ENCODE results near the gene ARHGAP20. TPM values are rescaled to one million over a fixed set of nuclear protein-coding genes. Genes with fewer than 3 reads are reported as not detected.
A peak's percentile ranks its signal among the peaks of the same experiment; 100 is the strongest.

The ARHGAP20 gene, protein sequence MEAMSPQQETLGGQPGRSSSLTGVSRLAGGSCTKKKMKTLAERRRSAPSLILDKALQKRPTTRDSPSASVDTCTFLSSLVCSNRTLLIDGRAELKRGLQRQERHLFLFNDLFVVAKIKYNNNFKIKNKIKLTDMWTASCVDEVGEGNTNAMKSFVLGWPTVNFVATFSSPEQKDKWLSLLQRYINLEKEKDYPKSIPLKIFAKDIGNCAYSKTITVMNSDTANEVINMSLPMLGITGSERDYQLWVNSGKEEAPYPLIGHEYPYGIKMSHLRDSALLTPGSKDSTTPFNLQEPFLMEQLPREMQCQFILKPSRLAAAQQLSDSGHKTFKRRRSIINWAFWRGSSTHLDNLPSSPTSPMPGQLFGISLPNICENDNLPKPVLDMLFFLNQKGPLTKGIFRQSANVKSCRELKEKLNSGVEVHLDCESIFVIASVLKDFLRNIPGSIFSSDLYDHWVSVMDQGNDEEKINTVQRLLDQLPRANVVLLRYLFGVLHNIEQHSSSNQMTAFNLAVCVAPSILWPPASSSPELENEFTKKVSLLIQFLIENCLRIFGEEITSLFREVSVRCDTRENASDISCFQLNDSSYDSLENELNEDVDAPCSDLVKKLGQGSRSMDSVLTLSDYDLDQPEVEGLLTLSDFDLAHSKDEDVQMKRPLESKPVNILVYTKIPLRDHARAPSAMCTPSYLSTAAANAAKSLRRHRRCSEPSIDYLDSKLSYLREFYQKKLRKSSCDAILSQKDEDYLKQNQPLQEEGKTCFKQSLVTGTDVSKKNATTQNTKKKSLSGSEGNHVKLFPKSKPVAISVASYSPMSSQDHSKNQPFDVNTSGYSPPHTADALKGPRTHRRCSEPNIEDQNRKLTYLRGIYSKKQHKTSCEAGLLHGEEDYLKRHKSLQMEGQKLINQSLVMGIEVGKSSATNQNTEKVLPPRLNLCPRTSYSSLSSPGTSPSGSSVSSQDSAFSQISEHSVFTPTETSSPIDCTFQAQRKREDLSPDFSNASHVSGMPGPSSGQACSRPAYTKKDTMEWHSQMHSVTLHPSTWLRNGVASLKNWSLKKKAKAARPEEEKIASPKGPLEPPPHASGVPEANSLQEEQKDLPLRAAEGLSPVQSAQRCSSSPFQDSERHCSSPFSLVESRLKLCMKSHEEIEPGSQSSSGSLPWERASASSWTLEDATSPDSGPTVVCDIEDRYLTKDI
- 1 to 10 TPM in 2 of 4 donors, under 1 TPM in 2; 0.67 to 5.9 (median 1.0) TPM for total RNA-seq
- polyA plus RNA-seq: 1 to 10 TPM in 1 of 3 donors, under 1 TPM in 2; 0.29 to 1.1 (median 0.84) TPM
- long read RNA-seq, donor 1, partial matches to known transcripts: 0 of 1 reads
- long read RNA-seq, donor 1, other reads (novel, unspliced or antisense): 1 of 1 reads
- long read RNA-seq, donor 2: 0 reads

DNA sequence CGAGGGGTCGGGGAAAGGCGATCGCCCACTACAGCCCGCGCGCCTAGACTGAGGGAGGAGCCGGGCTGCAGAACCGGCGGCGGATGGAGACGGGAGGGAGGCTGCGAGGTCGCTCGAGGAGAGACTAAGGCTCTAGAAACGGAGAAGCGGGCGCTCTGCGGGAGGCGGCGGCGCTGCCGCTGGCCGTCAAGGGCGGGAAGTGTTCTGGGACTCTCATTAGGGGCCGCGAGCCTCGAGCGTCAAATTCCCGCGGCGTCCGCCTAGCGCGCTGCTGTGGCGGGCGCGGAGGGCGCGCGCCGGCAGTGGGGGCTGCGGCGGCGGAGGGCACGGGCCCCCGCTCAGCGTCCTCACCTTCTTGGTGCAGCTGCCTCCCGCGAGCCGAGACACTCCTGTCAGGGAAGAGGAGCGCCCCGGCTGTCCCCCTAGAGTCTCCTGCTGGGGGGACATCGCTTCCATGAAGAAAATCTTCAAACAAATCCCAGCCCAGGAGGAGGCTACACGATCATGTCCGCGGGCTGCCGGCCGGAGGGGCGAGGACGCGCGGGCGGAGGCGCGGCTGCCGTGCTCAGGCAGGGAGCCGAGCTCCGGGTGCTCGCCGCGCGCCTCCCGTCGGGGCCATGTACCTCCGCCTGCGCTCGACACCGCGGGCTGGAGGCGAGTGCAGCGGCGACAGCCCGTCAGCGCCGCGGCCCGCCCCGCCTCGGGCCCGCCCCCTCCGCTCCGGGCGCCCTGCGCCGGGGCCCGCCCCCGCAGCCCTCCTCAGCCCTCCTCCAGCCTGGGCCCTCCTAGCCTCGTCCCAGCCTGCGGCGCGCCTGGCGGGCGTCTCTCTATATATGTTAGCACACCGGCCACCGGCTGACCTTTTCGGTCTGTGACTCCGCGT is at the start of gene ARHGAP20:
Gene ARHGAP20 (minus strand): TSS at position 662 of the 883 bp plus-strand sequence. CDS start 206 bp downstream, at position 456.
- TF ChIP-seq, protein P1, sequence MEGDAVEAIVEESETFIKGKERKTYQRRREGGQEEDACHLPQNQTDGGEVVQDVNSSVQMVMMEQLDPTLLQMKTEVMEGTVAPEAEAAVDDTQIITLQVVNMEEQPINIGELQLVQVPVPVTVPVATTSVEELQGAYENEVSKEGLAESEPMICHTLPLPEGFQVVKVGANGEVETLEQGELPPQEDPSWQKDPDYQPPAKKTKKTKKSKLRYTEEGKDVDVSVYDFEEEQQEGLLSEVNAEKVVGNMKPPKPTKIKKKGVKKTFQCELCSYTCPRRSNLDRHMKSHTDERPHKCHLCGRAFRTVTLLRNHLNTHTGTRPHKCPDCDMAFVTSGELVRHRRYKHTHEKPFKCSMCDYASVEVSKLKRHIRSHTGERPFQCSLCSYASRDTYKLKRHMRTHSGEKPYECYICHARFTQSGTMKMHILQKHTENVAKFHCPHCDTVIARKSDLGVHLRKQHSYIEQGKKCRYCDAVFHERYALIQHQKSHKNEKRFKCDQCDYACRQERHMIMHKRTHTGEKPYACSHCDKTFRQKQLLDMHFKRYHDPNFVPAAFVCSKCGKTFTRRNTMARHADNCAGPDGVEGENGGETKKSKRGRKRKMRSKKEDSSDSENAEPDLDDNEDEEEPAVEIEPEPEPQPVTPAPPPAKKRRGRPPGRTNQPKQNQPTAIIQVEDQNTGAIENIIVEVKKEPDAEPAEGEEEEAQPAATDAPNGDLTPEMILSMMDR (IDR thresholded peaks at IDR 0.05): no peak
- ATAC-seq: peak; percentile 86 to 89 (median 88)
- H3K9me3 ChIP-seq: no peaks in the 10 kb centered on the region
- H3K36me3 ChIP-seq (ENCODE audit: insufficient read depth in 1 of 2, low read depth in 1 of 2): no peaks in the 10 kb centered on the region
- peak within 1 kb of the TSS; percentile 85 for H3K4me3 ChIP-seq
- DNase-seq: peak; percentile 77 to 83
- intact Hi-C loops (cut with DNase I): loop anchor here in 1 of 2 donors (5.0 kb wide), 1 partner anchor 515 kb away; no protein-coding TSS in a partner anchor
- peaks cover 6% of the 10 kb centered on the region for H3K4me1 ChIP-seq
- WGBS, 3 donors: 0 to 1% (median 1%) methylated on average over 83 to 109 of the region's 109 CpGs
- no peaks in the 10 kb centered on the region for H3K27me3 ChIP-seq (ENCODE audit: insufficient read depth in 3 of 3, low read length in 2 of 3)
- H3K27ac ChIP-seq: peak within 1 kb of the TSS; percentile 75

DNA sequence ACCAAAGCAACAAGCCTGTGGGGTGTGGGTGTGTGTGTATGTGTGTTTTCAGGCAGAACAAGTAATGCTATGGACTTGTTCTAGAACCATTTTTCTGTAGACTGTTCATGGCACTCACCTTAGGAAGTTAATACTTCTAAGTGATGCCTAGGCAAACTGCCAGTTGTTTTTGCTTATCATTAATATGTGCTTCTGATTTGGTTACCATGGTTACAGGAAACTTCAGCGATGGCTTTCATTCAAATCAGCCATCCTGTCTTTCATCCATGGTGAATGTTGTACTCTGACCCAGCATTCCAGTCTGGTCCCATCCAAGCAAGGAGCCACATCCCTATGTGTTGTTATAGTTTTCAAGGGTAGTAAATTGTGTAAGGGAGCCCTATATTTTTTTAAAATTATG is 49.8 kb upstream of the ARHGAP20 start:
- no peak overlapping the region for H3K27ac ChIP-seq
- H3K36me3 ChIP-seq (ENCODE audit: insufficient read depth in 1 of 2, low read depth in 1 of 2): no peaks in the 10 kb centered on the region
- no peaks in the 10 kb centered on the region for H3K9me3 ChIP-seq
- no peaks in the 10 kb centered on the region for H3K27me3 ChIP-seq (ENCODE audit: insufficient read depth in 3 of 3, low read length in 2 of 3)
- H3K4me1 ChIP-seq: no peaks in the 10 kb centered on the region
- TF ChIP-seq, protein P1 (IDR thresholded peaks at IDR 0.05): no peak
- intact Hi-C loops (cut with DNase I): no loop called here
- DNase-seq (no peak), ATAC-seq (no peak)
- WGBS, 3 donors: 66 to 84% (median 79%) methylated on average over 1 of the region's 1 CpG
- H3K4me3 ChIP-seq: no peak overlapping the region

DNA sequence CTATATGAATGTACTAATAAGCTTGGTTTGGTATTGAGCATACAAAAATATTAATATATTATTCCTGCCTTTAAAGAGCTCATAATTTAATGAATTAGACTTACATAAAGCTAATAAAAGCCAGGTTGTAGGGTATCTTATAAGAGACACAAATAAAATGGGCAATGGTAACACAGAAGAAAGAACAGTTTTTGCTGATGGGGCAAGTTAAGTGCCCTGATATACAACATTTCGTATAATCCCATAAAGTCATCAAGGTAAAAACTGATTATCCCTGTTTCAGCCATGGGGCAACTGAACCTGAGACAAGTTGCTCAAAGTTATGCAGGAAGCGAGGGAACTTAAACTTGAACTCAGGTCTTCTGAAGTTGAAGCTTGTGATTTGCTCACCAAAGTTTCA is 48.9 kb upstream of the ARHGAP20 start:
- H3K9me3 ChIP-seq: no peaks in the 10 kb centered on the region
- 96 to 97% (median 97%) methylated on average over 2 of the region's 2 CpGs for WGBS, 3 donors
- ATAC-seq (no peak), DNase-seq (no peak)
- no peaks in the 10 kb centered on the region for H3K4me1 ChIP-seq
- intact Hi-C loops (cut with DNase I): no loop called here
- no peak overlapping the region for H3K4me3 ChIP-seq
- no peak overlapping the region for H3K27ac ChIP-seq
- no peaks in the 10 kb centered on the region for H3K36me3 ChIP-seq (ENCODE audit: insufficient read depth in 1 of 2, low read depth in 1 of 2)
- TF ChIP-seq, protein P1 (IDR thresholded peaks at IDR 0.05): no peak
- H3K27me3 ChIP-seq (ENCODE audit: insufficient read depth in 3 of 3, low read length in 2 of 3): no peaks in the 10 kb centered on the region

DNA sequence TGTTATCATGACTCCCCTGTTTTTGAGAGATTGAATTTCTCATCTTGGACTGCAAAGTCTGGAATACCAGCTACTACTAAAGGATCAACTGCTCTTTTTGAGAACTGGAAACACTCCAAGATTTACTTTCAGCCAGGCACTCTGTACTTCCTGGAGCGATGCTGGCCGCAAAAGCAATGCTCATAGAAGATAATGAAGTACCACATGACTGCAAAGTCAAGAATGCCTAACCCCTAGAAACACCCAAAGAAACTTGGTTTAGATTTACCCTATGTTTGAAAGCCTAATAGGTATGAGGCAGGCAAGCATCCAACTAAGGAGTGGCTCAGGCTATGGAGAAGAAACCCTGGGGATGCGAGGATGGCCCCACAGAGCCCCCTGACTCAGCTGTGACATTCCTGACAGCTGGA is 47.7 kb upstream of the ARHGAP20 start:
- no peak overlapping the region for H3K27ac ChIP-seq
- no peaks in the 10 kb centered on the region for H3K9me3 ChIP-seq
- no peak overlapping the region for H3K4me3 ChIP-seq
- 5 to 23% (median 11%) methylated on average over 3 of the region's 3 CpGs for WGBS, 3 donors
- DNase-seq: no peak
- H3K27me3 ChIP-seq (ENCODE audit: insufficient read depth in 3 of 3, low read length in 2 of 3): no peaks in the 10 kb centered on the region
- intact Hi-C loops (cut with DNase I): no loop called here
- ATAC-seq: no peak
- no peaks in the 10 kb centered on the region for H3K36me3 ChIP-seq (ENCODE audit: insufficient read depth in 1 of 2, low read depth in 1 of 2)
- TF ChIP-seq, protein P1 (IDR thresholded peaks at IDR 0.05): no peak
- H3K4me1 ChIP-seq: no peaks in the 10 kb centered on the region
